Stomach smooth muscle (tissue), 2 donors: Measurements from ENCODE around the gene INTS4.
"Not testable (repeated sequence)": the region's sequence is repeated elsewhere in the genome, so short reads cannot be mapped to it uniquely, and the experiment has no call there.

Experiments used
- H3K27ac ChIP-seq: one replicate; pipeline ENCODE4 v1.7.0; 2013; ENCODE audit warnings: mild to moderate bottlenecking, low read length, inconsistent platforms
- H3K27me3 ChIP-seq, 2 donors: one replicate each; pipeline ENCODE4 v1.7.0; 2013; ENCODE audit warnings: low read length in 2 of 2; ENCODE audit not compliant: insufficient read depth in 2 of 2, control insufficient read depth in 1 of 2
- H3K36me3 ChIP-seq, 2 donors: one replicate each; pipeline ENCODE4 v1.7.0; 2013; ENCODE audit warnings: low read length in 2 of 2; ENCODE audit not compliant: control insufficient read depth in 2 of 2, insufficient read depth in 2 of 2
- H3K4me1 ChIP-seq: one replicate; pipeline ENCODE4 v1.7.0; 2013; ENCODE audit warnings: low read length; ENCODE audit not compliant: control insufficient read depth, insufficient read depth
- H3K4me3 ChIP-seq, 2 donors: one replicate each; pipeline ENCODE4 v1.7.0; 2013; ENCODE audit warnings: low read length in 2 of 2
- H3K9ac ChIP-seq, 2 donors: one replicate each; pipeline ENCODE4 v1.7.0; 2013; ENCODE audit warnings: low read length in 2 of 2, mild to moderate bottlenecking in 1 of 2
- H3K9me3 ChIP-seq, 2 donors: one replicate each; pipeline ENCODE4 v1.7.0; 2013; ENCODE audit warnings: low read length in 2 of 2; ENCODE audit not compliant: control insufficient read depth in 2 of 2
- donor health status: healthy.
- donor health status: Pancreatic carcinoma.

INTS4 gene

GRCh38 chr11:77891703-77892102 is 102.8 kb downstream of the INTS4 start:
- not testable (repeated sequence) for H3K4me3 ChIP-seq, H3K4me1 ChIP-seq, H3K9ac ChIP-seq, H3K36me3 ChIP-seq, H3K27ac ChIP-seq, H3K27me3 ChIP-seq, H3K9me3 ChIP-seq

GRCh38 chr11:77891256-77891655 is 103.2 kb downstream of the INTS4 start:
- not testable (repeated sequence) for H3K27ac ChIP-seq, H3K9ac ChIP-seq, H3K4me1 ChIP-seq, H3K36me3 ChIP-seq, H3K4me3 ChIP-seq, H3K9me3 ChIP-seq, H3K27me3 ChIP-seq

DNA sequence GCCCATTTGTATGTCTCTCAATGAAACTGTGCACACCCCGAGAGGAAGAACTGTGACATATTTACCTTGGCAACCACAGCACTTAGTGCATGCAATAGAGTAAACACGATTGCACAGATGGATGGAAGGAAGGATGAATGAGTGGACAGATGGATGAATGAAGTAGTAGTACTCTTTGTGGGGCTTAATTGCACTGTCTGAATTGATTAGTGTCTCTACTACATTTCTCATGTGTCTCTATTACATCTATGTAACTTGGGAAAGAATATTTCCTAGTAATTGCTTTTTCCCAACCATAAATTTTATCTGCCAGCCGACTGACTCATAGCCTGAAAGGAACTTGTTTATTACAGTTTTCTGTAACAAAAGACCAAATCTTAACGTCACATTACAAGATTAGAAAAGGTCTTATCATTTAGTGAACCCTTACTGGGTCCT is 103.8 kb downstream of the INTS4 start:
- not testable (repeated sequence) for H3K9ac ChIP-seq, H3K27ac ChIP-seq, H3K4me3 ChIP-seq, H3K4me1 ChIP-seq, H3K9me3 ChIP-seq, H3K27me3 ChIP-seq
- peaks cover 5 to 12% of the 10 kb centered on the region in 2 donors for H3K36me3 ChIP-seq

DNA sequence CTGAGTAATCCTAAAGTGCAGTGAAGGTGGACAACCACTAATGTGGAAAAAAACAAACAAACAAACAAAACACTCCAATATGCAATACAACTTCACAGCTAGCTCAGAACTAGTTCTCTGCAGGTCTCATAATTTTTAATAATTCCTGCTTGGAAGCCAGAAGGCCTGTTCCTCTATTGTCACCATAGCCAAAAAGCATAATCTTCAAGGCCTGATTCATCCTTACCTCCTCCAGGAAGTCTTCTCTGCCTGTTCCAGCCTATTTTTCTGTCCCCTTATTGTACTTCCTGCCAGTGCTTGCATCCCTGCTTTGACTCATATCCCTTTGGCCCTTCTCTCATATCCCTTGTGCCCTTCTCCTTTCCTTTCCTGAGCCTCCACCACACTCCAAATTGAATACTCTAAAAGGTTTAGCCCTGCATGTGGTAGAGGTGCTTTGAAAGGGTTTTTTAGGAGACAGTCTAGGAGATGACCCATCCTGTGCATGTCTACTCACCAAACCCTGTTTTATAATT is 104.3 kb downstream of the INTS4 start:
- not testable (repeated sequence) for H3K27me3 ChIP-seq, H3K4me1 ChIP-seq, H3K4me3 ChIP-seq, H3K9ac ChIP-seq, H3K27ac ChIP-seq, H3K9me3 ChIP-seq
- H3K36me3 ChIP-seq = peaks cover 5 to 12% of the 10 kb centered on the region in 2 donors

GRCh38 chr11:77889045-77889444 is 105.4 kb downstream of the INTS4 start:
- H3K9me3 ChIP-seq, H3K27me3 ChIP-seq, H3K4me3 ChIP-seq, H3K9ac ChIP-seq, H3K4me1 ChIP-seq, H3K27ac ChIP-seq: not testable (repeated sequence)
- H3K36me3 ChIP-seq = peaks cover 11 to 12% of the 10 kb centered on the region in 2 donors

- H3K27me3 ChIP-seq = no peaks in the 10 kb centered on the region
- H3K9ac ChIP-seq = no peak overlapping the region
- no peak overlapping the region for H3K27ac ChIP-seq
- H3K4me3 ChIP-seq = no peak overlapping the region
- H3K9me3 ChIP-seq = no peaks in the 10 kb centered on the region
- H3K4me1 ChIP-seq = no peaks in the 10 kb centered on the region
- peaks cover 19 to 23% of the 10 kb centered on the region in 2 donors for H3K36me3 ChIP-seq
Measured at GRCh38 chr11:77886401-77886800, 108.1 kb downstream of the INTS4 start.

- Histone ChIP-seq H3K27me3 (no peaks in the 10 kb centered on the region), H3K27ac (no peak overlapping the region), H3K4me3 (no peak overlapping the region), H3K9me3 (no peaks in the 10 kb centered on the region), H3K36me3 (peaks cover 30 to 32% of the 10 kb centered on the region in 2 donors), H3K9ac (no peak overlapping the region), H3K4me1 (no peaks in the 10 kb centered on the region)
Measured at GRCh38 chr11:77884829-77885190, 109.7 kb downstream of the INTS4 start.

GRCh38 chr11:77884186-77884828 is 110.2 kb downstream of the INTS4 start:
- H3K4me1 ChIP-seq = no peaks in the 10 kb centered on the region
- H3K4me3 ChIP-seq = no peak overlapping the region
- H3K9me3 ChIP-seq = no peaks in the 10 kb centered on the region
- H3K36me3 ChIP-seq = peaks cover 27 to 34% of the 10 kb centered on the region in 2 donors
- no peak overlapping the region for H3K9ac ChIP-seq
- H3K27me3 ChIP-seq = no peaks in the 10 kb centered on the region
- no peak overlapping the region for H3K27ac ChIP-seq

DNA sequence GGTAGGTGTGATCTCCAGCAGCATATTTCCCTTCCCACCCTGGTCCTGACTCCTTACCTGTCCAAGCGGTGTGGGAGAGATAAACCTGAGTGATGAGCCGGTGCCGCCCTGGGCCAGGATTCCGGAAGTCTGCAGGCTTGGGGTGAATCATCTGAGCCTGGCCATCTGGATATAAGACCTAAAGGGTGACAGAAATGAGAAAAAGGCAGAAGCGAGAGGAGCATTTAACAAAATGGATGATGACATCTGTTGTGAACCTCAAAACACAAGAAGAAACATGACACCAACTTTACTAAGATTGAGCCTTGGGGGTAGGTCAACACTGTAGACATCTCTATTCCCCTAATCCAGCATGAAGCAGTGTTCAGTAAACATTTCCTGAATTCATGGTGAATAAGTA is 110.7 kb downstream of the INTS4 start:
- H3K9me3 ChIP-seq = no peaks in the 10 kb centered on the region
- no peak overlapping the region for H3K9ac ChIP-seq
- no peak overlapping the region for H3K4me3 ChIP-seq
- H3K27me3 ChIP-seq = no peaks in the 10 kb centered on the region
- no peak overlapping the region for H3K27ac ChIP-seq
- H3K4me1 ChIP-seq = peaks cover 2% of the 10 kb centered on the region
- H3K36me3 ChIP-seq = peaks cover 28 to 39% of the 10 kb centered on the region in 2 donors

GRCh38 chr11:77882396-77882795 is 112.1 kb downstream of the INTS4 start:
- peaks cover 32 to 42% of the 10 kb centered on the region in 2 donors for H3K36me3 ChIP-seq
- H3K9me3 ChIP-seq = no peaks in the 10 kb centered on the region
- no peak overlapping the region for H3K4me3 ChIP-seq
- peaks cover 4% of the 10 kb centered on the region for H3K4me1 ChIP-seq
- H3K9ac ChIP-seq = no peak overlapping the region
- H3K27ac ChIP-seq = no peak overlapping the region
- H3K27me3 ChIP-seq = no peaks in the 10 kb centered on the region

DNA sequence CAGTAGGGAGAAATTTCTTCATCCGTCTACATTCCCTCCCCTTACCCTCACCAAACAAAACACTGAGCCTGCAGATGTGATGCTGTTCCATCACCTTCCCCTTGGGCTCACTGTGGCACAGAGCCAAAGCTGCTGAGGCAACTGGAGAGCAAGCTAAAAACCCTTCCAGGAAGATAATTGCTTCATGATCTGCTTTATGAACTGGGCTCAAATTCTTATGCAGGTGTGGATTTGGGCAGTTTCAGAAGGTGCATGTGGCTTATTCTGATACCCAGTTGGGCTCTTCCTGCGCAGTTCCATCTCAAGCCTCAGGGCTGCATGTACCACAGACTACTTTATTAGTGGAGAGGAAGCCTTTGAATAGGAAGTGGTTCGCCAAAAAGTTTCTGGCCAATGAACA is 115.2 kb downstream of the INTS4 start:
- Histone ChIP-seq H3K9ac (no peak overlapping the region), H3K4me1 (peaks cover 4% of the 10 kb centered on the region), H3K27ac (no peak overlapping the region), H3K9me3 (no peaks in the 10 kb centered on the region), H3K27me3 (no peaks in the 10 kb centered on the region), H3K4me3 (no peak overlapping the region), H3K36me3 (peaks cover 37 to 43% of the 10 kb centered on the region in 2 donors)
